ENCODE data around the gene MIPEP.
A peak's percentile ranks its signal among the peaks of the same experiment; 100 is the strongest.
"Not testable (repeated sequence)": the region's sequence is repeated elsewhere in the genome, so short reads cannot be mapped to it uniquely, and the experiment has no call there.

Gene MIPEP

GRCh38 chr13:23884361-23884760 lies 4.8 kb downstream of the MIPEP start:
- not testable (repeated sequence) for DNase-seq

GRCh38 chr13:23883255-23883654 lies 5.9 kb downstream of the MIPEP start:
- DNase-seq, result no peak

GRCh38 chr13:23881402-23881800 lies 7.8 kb downstream of the MIPEP start:
- DNase-seq, result not testable (repeated sequence)

GRCh38 chr13:23880493-23881401 lies 8.5 kb downstream of the MIPEP start:
- DNase-seq, result not testable (repeated sequence)

GRCh38 chr13:23877286-23877685 lies 11.9 kb downstream of the MIPEP start:
- no peak for DNase-seq

GRCh38 chr13:23876265-23876664 lies 12.9 kb downstream of the MIPEP start:
- DNase-seq, result no peak

- DNase-seq, result peak; percentile 13 to 29
Measured at GRCh38 chr13:23871616-23872220, 17.5 kb downstream of the MIPEP start.

GRCh38 chr13:23870356-23871140 lies 18.7 kb downstream of the MIPEP start:
- no peak for DNase-seq

- no peak for DNase-seq
Measured at GRCh38 chr13:23868521-23868920, 20.7 kb downstream of the MIPEP start.

GRCh38 chr13:23867027-23867491 lies 22.1 kb downstream of the MIPEP start:
- DNase-seq, result no peak

- no peak for DNase-seq
Measured at GRCh38 chr13:23866420-23867026, 22.7 kb downstream of the MIPEP start.

GRCh38 chr13:23865906-23866305 lies 23.3 kb downstream of the MIPEP start:
- DNase-seq, result no peak

GRCh38 chr13:23865026-23865425 lies 24.2 kb downstream of the MIPEP start:
- no peak for DNase-seq

- DNase-seq, result no peak
Measured at GRCh38 chr13:23861310-23861709, 27.9 kb downstream of the MIPEP start.

- no peak for DNase-seq
Measured at GRCh38 chr13:23859904-23860303, 29.3 kb downstream of the MIPEP start.

GRCh38 chr13:23859455-23859854 lies 29.7 kb downstream of the MIPEP start:
- DNase-seq, result no peak

- no peak for DNase-seq
Measured at GRCh38 chr13:23858546-23858945, 30.7 kb downstream of the MIPEP start.

GRCh38 chr13:23856008-23856750 lies 33.0 kb downstream of the MIPEP start:
- no peak for DNase-seq

- no peak for DNase-seq
Measured at GRCh38 chr13:23855360-23855759, 33.8 kb downstream of the MIPEP start.

GRCh38 chr13:23852351-23852750 lies 36.8 kb downstream of the MIPEP start:
- no peak for DNase-seq

- no peak for DNase-seq
Measured at GRCh38 chr13:23851106-23851505, 38.1 kb downstream of the MIPEP start.

- no peak for DNase-seq
Measured at GRCh38 chr13:23850134-23850533, 39.1 kb downstream of the MIPEP start.

All from inflammatory macrophage treated with lipopolysaccharide for 1 hour (primary cell).